SK-N-SH treated with all-trans-retinoic acid at 6 μM for 48 hours (cell line): Measurements from ENCODE around the gene MARVELD3.

Experiments used
- ATAC-seq: fragments of 200-7000 bp; cut with Tn5 transposase; 3 replicates; pipeline ENCODE4 v1.9.1; 2020; ENCODE audit warnings: mild to moderate bottlenecking, moderate library complexity
- ARNTL ChIP-seq: fragments of 450-650 bp; formaldehyde crosslinking; IDR thresholded peaks from 2 replicates; pipeline ENCODE4 v1.5.0; 2020; ENCODE audit warnings: low read depth, mild to moderate bottlenecking, moderate library complexity, borderline replicate concordance
- CSDC2 ChIP-seq: fragments of 250-450 bp; sonication (Bioruptor Pico); IDR thresholded peaks from 2 replicates; pipeline ENCODE4 v1.5.0; 2020; ENCODE audit warnings: mild to moderate bottlenecking, moderate library complexity
- CSRNP3 ChIP-seq: fragments of 250-450 bp; sonication (Bioruptor Pico); IDR thresholded peaks from 2 replicates; pipeline ENCODE4 v1.5.1; 2021; ENCODE audit warnings: mild to moderate bottlenecking, moderate library complexity
- GLIS3 ChIP-seq: fragments of 250-450 bp; sonication (Bioruptor Pico); IDR thresholded peaks from 2 replicates; pipeline ENCODE4 v1.5.0; 2020; ENCODE audit warnings: mild to moderate bottlenecking, moderate library complexity
- ISL1 ChIP-seq: fragments of 250-450 bp; sonication (Bioruptor Pico); IDR thresholded peaks from 2 replicates; pipeline ENCODE4 v2.1.2; 2022; ENCODE audit warnings: mild to moderate bottlenecking, moderate library complexity
- OSR1 ChIP-seq: fragments of 250-450 bp; sonication (Bioruptor Pico); IDR thresholded peaks from 2 replicates; pipeline ENCODE4 v1.8.0; 2022; ENCODE audit warnings: moderate library complexity, mild to moderate bottlenecking, inconsistent platforms
- PATZ1 ChIP-seq: fragments of 250-450 bp; sonication (Bioruptor Pico); IDR thresholded peaks from 2 replicates; pipeline ENCODE4 v1.8.0; 2020; ENCODE audit warnings: mild to moderate bottlenecking, moderate library complexity, borderline replicate concordance
- POU6F1 ChIP-seq: fragments of 250-450 bp; sonication (Bioruptor Pico); IDR thresholded peaks from 2 replicates; pipeline ENCODE4 v1.8.0; 2021; ENCODE audit warnings: low read depth, mild to moderate bottlenecking, moderate library complexity, borderline replicate concordance
- PPARA ChIP-seq: fragments of 250-450 bp; sonication (Bioruptor Pico); IDR thresholded peaks from 2 replicates; pipeline ENCODE4 v1.5.0; 2020; ENCODE audit warnings: mild to moderate bottlenecking, borderline replicate concordance
- RARB ChIP-seq: fragments of 250-450 bp; sonication (Bioruptor Pico); IDR thresholded peaks from 2 replicates; pipeline ENCODE4 v1.8.0; 2021; ENCODE audit warnings: mild to moderate bottlenecking, moderate library complexity
- SNAI2 ChIP-seq: fragments of 250-450 bp; sonication (Bioruptor Pico); IDR thresholded peaks from 2 replicates; pipeline ENCODE4 v1.5.0; 2020; ENCODE audit warnings: mild to moderate bottlenecking, moderate library complexity
- TCF4 ChIP-seq: fragments of 250-450 bp; sonication (Bioruptor Pico); IDR thresholded peaks from 2 replicates; pipeline ENCODE4 v1.8.0; 2021; ENCODE audit warnings: mild to moderate bottlenecking, moderate library complexity, borderline replicate concordance
- TOX ChIP-seq: fragments of 250-450 bp; sonication (Bioruptor Pico); IDR thresholded peaks from 2 replicates; pipeline ENCODE4 v1.8.0; 2021; ENCODE audit warnings: mild to moderate bottlenecking, moderate library complexity, borderline replicate concordance
- ZC3H10 ChIP-seq: fragments of 250-450 bp; sonication (Bioruptor Pico); IDR thresholded peaks from 2 replicates; pipeline ENCODE4 v1.5.1; 2021; ENCODE audit warnings: mild to moderate bottlenecking, moderate library complexity
- ZFP3 ChIP-seq: fragments of 250-450 bp; sonication (Bioruptor Pico); IDR thresholded peaks from 2 replicates; pipeline ENCODE4 v1.5.0; 2020; ENCODE audit warnings: mild to moderate bottlenecking, moderate library complexity
- ZFP30 ChIP-seq: fragments of 450-650 bp; formaldehyde crosslinking; IDR thresholded peaks from 2 replicates; pipeline ENCODE4 v1.5.0; 2022; ENCODE audit warnings: mild to moderate bottlenecking, moderate library complexity
- ZNF565 ChIP-seq: fragments of 450-650 bp; formaldehyde crosslinking; conservative IDR thresholded peaks from 2 replicates; pipeline ENCODE4 v1.5.0; 2020; ENCODE audit warnings: low read depth, mild to moderate bottlenecking, moderate library complexity
- ZNF70 ChIP-seq: fragments of 450-650 bp; formaldehyde crosslinking; IDR thresholded peaks from 2 replicates; pipeline ENCODE4 v1.5.0; 2020; ENCODE audit warnings: mild to moderate bottlenecking, moderate library complexity
- ZNF8 ChIP-seq: fragments of 450-650 bp; formaldehyde crosslinking; IDR thresholded peaks from 2 replicates; pipeline ENCODE4 v1.5.0; 2020; ENCODE audit warnings: mild to moderate bottlenecking, moderate library complexity
- TF ChIP-seq, protein P1 (sequence below): fragments of 250-450 bp; sonication (Bioruptor Pico); IDR thresholded peaks from 2 replicates; pipeline ENCODE4 v1.5.0; 2020; ENCODE audit warnings: mild to moderate bottlenecking, moderate library complexity

The MARVELD3 gene

GRCh38 chr16:71648921-71649320, 22.9 kb downstream of the MARVELD3 start:
- ATAC-seq = peak; percentile 71; the same call in 2 of the 3 replicates

DNA sequence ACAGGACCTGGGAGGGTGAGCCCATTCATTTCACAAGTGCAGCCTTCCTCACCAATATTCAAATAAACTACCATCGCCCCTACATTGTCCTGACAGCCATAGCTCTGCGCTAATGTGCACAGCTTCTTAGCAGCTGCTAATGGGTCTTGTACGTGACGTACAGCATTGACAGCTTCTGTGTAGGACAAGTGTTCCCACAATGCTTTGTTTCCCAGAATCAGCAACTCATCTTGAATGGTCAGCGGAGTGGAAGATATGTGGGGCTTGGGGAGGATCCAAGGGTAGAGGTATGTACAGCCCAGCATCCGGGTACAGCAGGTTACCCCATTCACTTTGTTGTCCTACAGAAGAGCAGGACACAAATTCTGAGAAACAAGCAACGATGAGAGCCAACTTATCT, 23.7 kb downstream of the MARVELD3 start:
- no peak for ATAC-seq
- TF ChIP-seq PPARA (CRISPR knock-in tag) (no peak), CSDC2 (CRISPR knock-in tag) (no peak), ARNTL (CRISPR knock-in tag) (no peak), GLIS3 (CRISPR knock-in tag) (no peak), POU6F1 (CRISPR knock-in tag) (no peak), ZFP3 (CRISPR knock-in tag) (no peak), RARB (CRISPR knock-in tag) (no peak), CSRNP3 (CRISPR knock-in tag) (no peak), TCF4 (CRISPR knock-in tag) (no peak), OSR1 (CRISPR knock-in tag) (no peak), ZNF8 (CRISPR knock-in tag) (no peak)
- TF ChIP-seq, protein P1, sequence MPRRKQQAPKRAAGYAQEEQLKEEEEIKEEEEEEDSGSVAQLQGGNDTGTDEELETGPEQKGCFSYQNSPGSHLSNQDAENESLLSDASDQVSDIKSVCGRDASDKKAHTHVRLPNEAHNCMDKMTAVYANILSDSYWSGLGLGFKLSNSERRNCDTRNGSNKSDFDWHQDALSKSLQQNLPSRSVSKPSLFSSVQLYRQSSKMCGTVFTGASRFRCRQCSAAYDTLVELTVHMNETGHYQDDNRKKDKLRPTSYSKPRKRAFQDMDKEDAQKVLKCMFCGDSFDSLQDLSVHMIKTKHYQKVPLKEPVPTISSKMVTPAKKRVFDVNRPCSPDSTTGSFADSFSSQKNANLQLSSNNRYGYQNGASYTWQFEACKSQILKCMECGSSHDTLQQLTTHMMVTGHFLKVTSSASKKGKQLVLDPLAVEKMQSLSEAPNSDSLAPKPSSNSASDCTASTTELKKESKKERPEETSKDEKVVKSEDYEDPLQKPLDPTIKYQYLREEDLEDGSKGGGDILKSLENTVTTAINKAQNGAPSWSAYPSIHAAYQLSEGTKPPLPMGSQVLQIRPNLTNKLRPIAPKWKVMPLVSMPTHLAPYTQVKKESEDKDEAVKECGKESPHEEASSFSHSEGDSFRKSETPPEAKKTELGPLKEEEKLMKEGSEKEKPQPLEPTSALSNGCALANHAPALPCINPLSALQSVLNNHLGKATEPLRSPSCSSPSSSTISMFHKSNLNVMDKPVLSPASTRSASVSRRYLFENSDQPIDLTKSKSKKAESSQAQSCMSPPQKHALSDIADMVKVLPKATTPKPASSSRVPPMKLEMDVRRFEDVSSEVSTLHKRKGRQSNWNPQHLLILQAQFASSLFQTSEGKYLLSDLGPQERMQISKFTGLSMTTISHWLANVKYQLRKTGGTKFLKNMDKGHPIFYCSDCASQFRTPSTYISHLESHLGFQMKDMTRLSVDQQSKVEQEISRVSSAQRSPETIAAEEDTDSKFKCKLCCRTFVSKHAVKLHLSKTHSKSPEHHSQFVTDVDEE (CRISPR knock-in tag) = no peak

More at GRCh38 chr16:71648921-71649320, 22.9 kb downstream of the MARVELD3 start:
- no peak for TF ChIP-seq CSDC2 (CRISPR knock-in tag)
- TF ChIP-seq SNAI2 (CRISPR knock-in tag) = no peak
- TF ChIP-seq CSRNP3 (CRISPR knock-in tag) = no peak
- TF ChIP-seq ZFP3 (CRISPR knock-in tag) = no peak
- no peak for TF ChIP-seq TOX
- TF ChIP-seq, protein P1 (CRISPR knock-in tag) = no peak
- TF ChIP-seq ZNF70 = no peak
- no peak for TF ChIP-seq OSR1 (CRISPR knock-in tag)
- no peak for TF ChIP-seq ZNF8 (CRISPR knock-in tag)
- TF ChIP-seq ZNF565 (CRISPR knock-in tag) = no peak
- no peak for TF ChIP-seq ARNTL (CRISPR knock-in tag)
- TF ChIP-seq ISL1 (CRISPR knock-in tag) = no peak
- TF ChIP-seq PATZ1 (CRISPR knock-in tag) = no peak
- TF ChIP-seq ZFP30 (CRISPR knock-in tag) = no peak
- no peak for TF ChIP-seq POU6F1 (CRISPR knock-in tag)
- no peak for TF ChIP-seq ZC3H10 (CRISPR knock-in tag)
- no peak for TF ChIP-seq TCF4 (CRISPR knock-in tag)
